ENCODE results near the gene LSM14A. TPM values are rescaled to one million over a fixed set of nuclear protein-coding genes. Genes with fewer than 3 reads are reported as not detected.

The LSM14A gene
- total RNA-seq, 1 experiment from 2014 or later: 67.4 TPM

GRCh38 chr19:34189917-34190425 lies 17.7 kb downstream of the LSM14A start:
- no peak overlapping the region for H3K4me2 ChIP-seq (ENCODE audit: low read length)
- H3K27me3 ChIP-seq (ENCODE audit: low read length): no peaks in the 10 kb centered on the region
- no peaks in the 10 kb centered on the region for H3F3A ChIP-seq (ENCODE audit: low read length, unreplicated experiment)
- H3K9me2 ChIP-seq (replicated peaks; ENCODE audit: low read length): no peaks in the 10 kb centered on the region
- H3K4me3 ChIP-seq (ENCODE audit: low read length): no peak overlapping the region
- ChIA-PET POLR2A (ENCODE audit: unreplicated experiment) (no interaction called here), CTCF (no interaction called here)
- peaks cover 8% of the 10 kb centered on the region for H3K36me3 ChIP-seq (ENCODE audit: low read depth, low read length)
- peaks cover 54% of the 10 kb centered on the region for H4K20me1 ChIP-seq (ENCODE audit: low read length)
- H3K4me1 ChIP-seq (ENCODE audit: insufficient read depth, low read length): no peaks in the 10 kb centered on the region
- intact Hi-C loops (cut with micrococcal nuclease): loop anchor here (2.0 kb wide), 1 partner anchor 15 kb away; no protein-coding TSS in a partner anchor
- no TSS peak for BruUV-seq (replicated peaks)
- no peak overlapping the region for H3K27ac ChIP-seq (ENCODE audit: low read length)
- TF ChIP-seq EZH2phosphoT487 (IDR thresholded peaks at IDR 0.05; ENCODE audit: borderline replicate concordance, low read length): no peak
- no peak for TF ChIP-seq EZH2 (IDR thresholded peaks at IDR 0.05; ENCODE audit: low read length, unreplicated experiment)
- TF ChIP-seq, protein P1, sequence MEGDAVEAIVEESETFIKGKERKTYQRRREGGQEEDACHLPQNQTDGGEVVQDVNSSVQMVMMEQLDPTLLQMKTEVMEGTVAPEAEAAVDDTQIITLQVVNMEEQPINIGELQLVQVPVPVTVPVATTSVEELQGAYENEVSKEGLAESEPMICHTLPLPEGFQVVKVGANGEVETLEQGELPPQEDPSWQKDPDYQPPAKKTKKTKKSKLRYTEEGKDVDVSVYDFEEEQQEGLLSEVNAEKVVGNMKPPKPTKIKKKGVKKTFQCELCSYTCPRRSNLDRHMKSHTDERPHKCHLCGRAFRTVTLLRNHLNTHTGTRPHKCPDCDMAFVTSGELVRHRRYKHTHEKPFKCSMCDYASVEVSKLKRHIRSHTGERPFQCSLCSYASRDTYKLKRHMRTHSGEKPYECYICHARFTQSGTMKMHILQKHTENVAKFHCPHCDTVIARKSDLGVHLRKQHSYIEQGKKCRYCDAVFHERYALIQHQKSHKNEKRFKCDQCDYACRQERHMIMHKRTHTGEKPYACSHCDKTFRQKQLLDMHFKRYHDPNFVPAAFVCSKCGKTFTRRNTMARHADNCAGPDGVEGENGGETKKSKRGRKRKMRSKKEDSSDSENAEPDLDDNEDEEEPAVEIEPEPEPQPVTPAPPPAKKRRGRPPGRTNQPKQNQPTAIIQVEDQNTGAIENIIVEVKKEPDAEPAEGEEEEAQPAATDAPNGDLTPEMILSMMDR (conservative IDR thresholded peaks at IDR 0.05; ENCODE audit: low read depth, low read length): no peak
- DNase-seq (no peak), ATAC-seq (no peak)
- no peak overlapping the region for H2AFZ ChIP-seq (ENCODE audit: low read length)
- H3K79me2 ChIP-seq (ENCODE audit: low read length): peaks cover 90% of the 10 kb centered on the region
- no peaks in the 10 kb centered on the region for H3K9me3 ChIP-seq (ENCODE audit: low read length)
- H3K9ac ChIP-seq (ENCODE audit: low read length): no peak overlapping the region

- no peaks in the 10 kb centered on the region for H3K9me2 ChIP-seq (replicated peaks; ENCODE audit: low read length)
- H3K27me3 ChIP-seq (ENCODE audit: low read length): no peaks in the 10 kb centered on the region
- TF ChIP-seq EZH2 (IDR thresholded peaks at IDR 0.05; ENCODE audit: low read length, unreplicated experiment) (no peak), EZH2phosphoT487 (IDR thresholded peaks at IDR 0.05; ENCODE audit: borderline replicate concordance, low read length) (no peak)
- TF ChIP-seq, protein P1 (conservative IDR thresholded peaks at IDR 0.05; ENCODE audit: low read depth, low read length): no peak
- H3K4me2 ChIP-seq (ENCODE audit: low read length): no peak overlapping the region
- peaks cover 40% of the 10 kb centered on the region for H4K20me1 ChIP-seq (ENCODE audit: low read length)
- H2AFZ ChIP-seq (ENCODE audit: low read length): no peak overlapping the region
- H3K9ac ChIP-seq (ENCODE audit: low read length): no peak overlapping the region
- peaks cover 13% of the 10 kb centered on the region for H3K36me3 ChIP-seq (ENCODE audit: low read depth, low read length)
- no TSS peak for BruUV-seq (replicated peaks)
- ChIA-PET POLR2A (ENCODE audit: unreplicated experiment) (no interaction called here), CTCF (no interaction called here)
- intact Hi-C loops (cut with micrococcal nuclease): no loop called here
- no peaks in the 10 kb centered on the region for H3K4me1 ChIP-seq (ENCODE audit: insufficient read depth, low read length)
- H3K4me3 ChIP-seq (ENCODE audit: low read length): no peak overlapping the region
- DNase-seq (no peak), ATAC-seq (no peak)
- no peaks in the 10 kb centered on the region for H3K9me3 ChIP-seq (ENCODE audit: low read length)
- no peaks in the 10 kb centered on the region for H3F3A ChIP-seq (ENCODE audit: low read length, unreplicated experiment)
- H3K79me2 ChIP-seq (ENCODE audit: low read length): peaks cover 76% of the 10 kb centered on the region
- no peak overlapping the region for H3K27ac ChIP-seq (ENCODE audit: low read length)
Measured at GRCh38 chr19:34191355-34191962, 19.2 kb downstream of the LSM14A start.

DNA sequence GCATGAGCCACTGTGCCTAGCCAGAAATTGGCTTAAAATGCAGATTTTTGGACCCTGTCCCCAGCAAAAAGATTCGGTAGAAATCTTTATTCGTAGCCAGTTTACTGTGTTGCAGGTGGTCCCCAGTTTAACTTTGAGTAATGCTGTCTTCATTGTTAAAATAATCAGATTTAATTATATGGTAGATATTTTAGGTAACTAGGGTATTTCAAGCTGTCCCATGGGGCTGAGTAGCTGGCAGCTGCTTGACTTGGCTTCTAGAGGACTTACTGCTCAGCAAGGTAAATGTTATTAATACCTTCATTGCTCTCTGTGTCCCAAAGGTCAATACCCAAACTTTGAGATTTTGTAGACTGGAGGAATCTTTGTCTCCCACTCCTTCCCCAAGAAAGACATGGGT lies 21.1 kb downstream of the LSM14A start:
- ChIA-PET POLR2A (ENCODE audit: unreplicated experiment) (no interaction called here), CTCF (no interaction called here)
- Histone ChIP-seq H3K4me3 (ENCODE audit: low read length) (no peak overlapping the region), H2AFZ (ENCODE audit: low read length) (no peak overlapping the region), H3K9me3 (ENCODE audit: low read length) (no peaks in the 10 kb centered on the region), H3F3A (ENCODE audit: low read length, unreplicated experiment) (no peaks in the 10 kb centered on the region), H3K27ac (ENCODE audit: low read length) (no peak overlapping the region), H4K20me1 (ENCODE audit: low read length) (peaks cover 29% of the 10 kb centered on the region), H3K4me1 (ENCODE audit: insufficient read depth, low read length) (no peaks in the 10 kb centered on the region), H3K4me2 (ENCODE audit: low read length) (no peak overlapping the region), H3K9me2 (replicated peaks; ENCODE audit: low read length) (no peaks in the 10 kb centered on the region), H3K36me3 (ENCODE audit: low read depth, low read length) (peaks cover 25% of the 10 kb centered on the region), H3K27me3 (ENCODE audit: low read length) (no peaks in the 10 kb centered on the region), H3K9ac (ENCODE audit: low read length) (no peak overlapping the region), H3K79me2 (ENCODE audit: low read length) (peaks cover 56% of the 10 kb centered on the region)
- BruUV-seq (replicated peaks): no TSS peak
- DNase-seq (no peak), ATAC-seq (no peak)
- TF ChIP-seq EZH2 (IDR thresholded peaks at IDR 0.05; ENCODE audit: low read length, unreplicated experiment) (no peak), EZH2phosphoT487 (IDR thresholded peaks at IDR 0.05; ENCODE audit: borderline replicate concordance, low read length) (no peak)
- TF ChIP-seq, protein P1 (conservative IDR thresholded peaks at IDR 0.05; ENCODE audit: low read depth, low read length): no peak
- intact Hi-C loops (cut with micrococcal nuclease): no loop called here

All from PC-3 (cell line).